Thyroid gland (tissue), 4 donors: Measurements from ENCODE around the gene NF2. TPM values are rescaled to one million over a fixed set of nuclear protein-coding genes. Genes with fewer than 3 reads are reported as not detected.

ENCODE experiments used
- DNase-seq, 2 donors: peaks; one replicate each; pipeline ENCODE4 v3.0.0-alpha.2; 2019
- H3K27ac ChIP-seq, 3 donors: fragments of 200-600 bp; sonication (generic); 1 replicate in 2 of 3; 2 replicates in 1 of 3; pipeline ENCODE4 v1.5.1; 2016 to 2019; ENCODE audit warnings: mild to moderate bottlenecking in 1 of 3, moderate library complexity in 1 of 3
- H3K27me3 ChIP-seq: fragments of 200-600 bp; sonication (generic); one replicate; pipeline ENCODE4 v1.5.1; 2019
- H3K36me3 ChIP-seq, 2 donors: fragments of 200-600 bp; sonication (generic); one replicate each; pipeline ENCODE4 v1.5.1; 2016 to 2019
- H3K4me1 ChIP-seq, 2 donors: fragments of 200-600 bp; sonication (generic); one replicate each; pipeline ENCODE4 v1.5.1; 2017 to 2019
- H3K4me3 ChIP-seq, 3 donors: fragments of 200-600 bp; sonication (generic); replicated peaks in 1 of 3; 1 replicate in 2 of 3; 2 replicates in 1 of 3; pipeline ENCODE4 v1.5.1; 2016; ENCODE audit warnings: mild to moderate bottlenecking in 1 of 3
- H3K9me3 ChIP-seq: fragments of 200-600 bp; sonication (generic); one replicate; pipeline ENCODE4 v1.5.1; 2017
- CTCF ChIP-seq, 6 experiments: fragments of 200-600 bp in 3 of 6; fragments of 450-650 bp in 3 of 6; sonication (generic) in 3 of 6; IDR thresholded peaks; one replicate each; pipeline ENCODE4 v1.5.1; 2016 to 2019; ENCODE audit warnings: antibody characterized with exemption in 6 of 6, mild to moderate bottlenecking in 2 of 6, inconsistent platforms in 1 of 6, moderate library complexity in 1 of 6
- POLR2A ChIP-seq, 2 donors: fragments of 450-650 bp; IDR thresholded peaks; one replicate each; pipeline ENCODE4 v1.6.1; 2017; ENCODE audit warnings: antibody characterized with exemption in 2 of 2, mild to moderate bottlenecking in 2 of 2, moderate library complexity in 1 of 2
- whole genome bisulfite sequencing, 2 donors: methylation state at CpG; one replicate each; pipeline ENCODE4 v1.1.5; 2017; 5-methylcytosine and 5-hydroxymethylcytosine counted together
- intact Hi-C: fragments of 100-400 bp; cut with DNase I; formaldehyde crosslinking; loops from one replicate; pipeline ENCODE4 v1.15.1; 2023
- total RNA-seq, 4 donors: library from RNA; depleted of rRNA; stranded (reverse); fragments of >200 nt; gene quantifications; one replicate each; pipeline ENCODE4 v1.2.3, GENCODE V29; 2016

NF2 gene
- total RNA-seq, 4 donors from 2014 or later, result 37.5 to 65.5 (median 51.6) TPM

GRCh38 chr22:29632672-29633071 lies 29.2 kb downstream of the NF2 start:
- TF ChIP-seq CTCF (IDR thresholded peaks at IDR 0.05) (no peak), POLR2A (IDR thresholded peaks at IDR 0.05) (no peak)
- 89 to 97% methylated on average over 5 of the region's 5 CpGs for WGBS, 2 donors

GRCh38 chr22:29633514-29634312 lies 30.3 kb downstream of the NF2 start:
- Histone ChIP-seq H3K9me3 (no peaks in the 10 kb centered on the region), H3K36me3 (no peaks in the 10 kb centered on the region), H3K27me3 (no peaks in the 10 kb centered on the region), H3K27ac (no peak overlapping the region), H3K4me1 (peaks cover 14 to 28% of the 10 kb centered on the region in 2 donors), H3K4me3 (no peak overlapping the region)
- intact Hi-C loops, result loop anchor here (5.0 to 10.0 kb wide), 3 partner anchors 61 to 454 kb away; no protein-coding TSS in a partner anchor
- TF ChIP-seq POLR2A (IDR thresholded peaks at IDR 0.05) (no peak), CTCF (IDR thresholded peaks at IDR 0.05) (no peak)
- 80 to 87% methylated on average over 6 of the region's 6 CpGs for WGBS, 2 donors
- DNase-seq, result no peak

More at GRCh38 chr22:29632672-29633071, 29.2 kb downstream of the NF2 start:
- Histone ChIP-seq H3K9me3 (no peaks in the 10 kb centered on the region), H3K27ac (no peak overlapping the region), H3K36me3 (no peaks in the 10 kb centered on the region), H3K4me1 (peaks cover 14 to 28% of the 10 kb centered on the region in 2 donors), H3K27me3 (no peaks in the 10 kb centered on the region), H3K4me3 (no peak overlapping the region)
- DNase-seq, result no peak
- intact Hi-C loops, result loop anchor here (5.0 to 10.0 kb wide), 3 partner anchors 62 to 455 kb away; no protein-coding TSS in a partner anchor

- TF ChIP-seq POLR2A (IDR thresholded peaks at IDR 0.05), result no peak
- TF ChIP-seq CTCF (IDR thresholded peaks at IDR 0.05), result no peak
- H3K27ac ChIP-seq, result no peak overlapping the region
- H3K4me1 ChIP-seq, result peaks cover 14 to 26% of the 10 kb centered on the region in 2 donors
- intact Hi-C loops, result loop anchor here (5.0 to 10.0 kb wide), 3 partner anchors 60 to 452 kb away; no protein-coding TSS in a partner anchor
- H3K27me3 ChIP-seq, result no peaks in the 10 kb centered on the region
- 88 to 90% methylated on average over 2 of the region's 2 CpGs for WGBS, 2 donors
- H3K36me3 ChIP-seq, result no peaks in the 10 kb centered on the region
- H3K4me3 ChIP-seq, result no peak overlapping the region
- H3K9me3 ChIP-seq, result no peaks in the 10 kb centered on the region
- DNase-seq, result no peak
Measured at GRCh38 chr22:29634847-29635246, 31.4 kb downstream of the NF2 start.

GRCh38 chr22:29635734-29636357 lies 32.4 kb downstream of the NF2 start:
- Histone ChIP-seq H3K27ac (peak overlapping the region in 1 of 3 donors; percentile 41), H3K36me3 (no peaks in the 10 kb centered on the region), H3K27me3 (no peaks in the 10 kb centered on the region), H3K9me3 (no peaks in the 10 kb centered on the region), H3K4me1 (peaks cover 10 to 16% of the 10 kb centered on the region in 2 donors), H3K4me3 (no peak overlapping the region)
- intact Hi-C loops, result loop anchor here (10.0 kb wide), 2 partner anchors 59 to 369 kb away; no protein-coding TSS in a partner anchor
- 15 to 31% methylated on average over 3 of the region's 3 CpGs for WGBS, 2 donors
- DNase-seq, result no peak
- TF ChIP-seq CTCF (IDR thresholded peaks at IDR 0.05) (peak; percentile 34 to 79 (median 62)), POLR2A (IDR thresholded peaks at IDR 0.05) (no peak)
